NT2/D1 (cell line): ENCODE measurements around the gene RCSD1.

Source experiments
- SUZ12 ChIP-seq: IDR thresholded peaks from 2 replicates; pipeline ENCODE4 v1.6.1; 2011; ENCODE audit not compliant: insufficient read length, insufficient read depth; ENCODE audit errors: extremely low read depth
- YY1 ChIP-seq: IDR thresholded peaks from 2 replicates; pipeline ENCODE4 v1.6.1; 2011; ENCODE audit not compliant: insufficient read length, insufficient read depth
- ZNF274 ChIP-seq: IDR thresholded peaks from 2 replicates; pipeline ENCODE4 v1.6.1; 2011; ENCODE audit warnings: mild to moderate bottlenecking, low read depth, low read length

DNA sequence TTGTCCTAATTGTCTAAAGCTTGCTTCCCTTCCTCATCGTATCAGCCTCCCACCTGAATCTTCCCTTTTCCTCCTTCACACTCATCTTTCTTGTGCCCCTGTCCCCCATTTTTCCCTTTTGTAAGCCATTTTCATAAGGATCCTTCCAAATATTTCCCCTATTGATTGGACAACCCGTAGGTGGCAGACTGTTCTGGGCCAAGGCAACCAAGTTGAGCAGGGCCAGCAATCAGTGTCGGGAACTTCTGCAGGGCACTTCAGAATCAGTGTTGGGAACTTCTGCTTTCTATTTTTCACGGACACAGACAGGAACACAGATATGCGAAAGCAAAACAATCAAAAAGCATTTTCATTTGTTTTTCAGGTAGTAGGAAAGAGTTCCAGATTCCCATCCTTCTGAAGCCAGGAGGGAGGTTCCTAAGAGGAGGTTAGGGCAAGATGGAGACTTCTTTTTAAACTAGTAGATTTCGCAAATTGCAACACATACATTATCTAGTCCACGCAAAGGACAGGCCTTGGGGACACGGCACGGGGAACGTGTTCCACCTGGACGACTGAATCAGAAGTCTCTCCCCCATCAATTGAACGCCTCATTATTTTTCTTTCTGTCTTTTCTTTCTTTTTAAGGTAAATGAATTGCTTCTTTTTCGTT, 91.1 kb downstream of the RCSD1 start:
- TF ChIP-seq ZNF274 (no peak), YY1 (no peak), SUZ12 (no peak)
